Activated CD8-positive, alpha-beta T cell treated with anti-CD3 and anti-CD28 coated beads for 36 hours (primary cell): ENCODE measurements around the gene ZNF701. TPM values are rescaled to one million over a fixed set of nuclear protein-coding genes. Genes with fewer than 3 reads are reported as not detected.
"Not testable (repeated sequence)": the region's sequence is repeated elsewhere in the genome, so short reads cannot be mapped to it uniquely, and the experiment has no call there.

Experiments
- ATAC-seq: fragments of 200-7000 bp; cut with Tn5 transposase; one replicate; pipeline ENCODE4 v1.10.0; 2021; ENCODE audit warnings: mild to moderate bottlenecking, moderate library complexity
- CTCF ChIA-PET: fragments of 350-600 bp; sonication (Branson Sonifier 250); formaldehyde crosslinking; loops from one replicate; lab custom pipeline; 2021; ENCODE audit warnings: antibody characterized with exemption; lab: Charles Lee
- POLR2A ChIA-PET: fragments of 350-600 bp; sonication (Branson Sonifier 250); formaldehyde crosslinking; loops from one replicate; lab custom pipeline; 2021; ENCODE audit warnings: antibody characterized with exemption; lab: Charles Lee
- DNase-seq: peaks from one replicate; pipeline ENCODE4 v3.0.0-alpha.2; 2020
- H3K27ac Mint-ChIP-seq: one replicate; pipeline ENCODE4 v1.8.0; 2021; ENCODE audit warnings: mild to moderate bottlenecking, mixed read lengths
- H3K27me3 Mint-ChIP-seq: one replicate; pipeline ENCODE4 v1.8.0; 2021; ENCODE audit warnings: mixed read lengths
- H3K36me3 Mint-ChIP-seq: one replicate; pipeline ENCODE4 v1.8.0; 2021; ENCODE audit warnings: low read depth, mixed read lengths
- H3K4me1 Mint-ChIP-seq: one replicate; pipeline ENCODE4 v1.8.0; 2021; ENCODE audit warnings: low read depth, mixed read lengths
- H3K4me3 Mint-ChIP-seq: one replicate; pipeline ENCODE4 v1.8.0; 2021; ENCODE audit warnings: mild to moderate bottlenecking, moderate library complexity, mixed read lengths
- H3K9me3 Mint-ChIP-seq: one replicate; pipeline ENCODE4 v1.8.0; 2021; ENCODE audit warnings: mixed read lengths
- CTCF ChIP-seq: fragments of 200-600 bp; IDR thresholded peaks from one replicate; pipeline ENCODE4 v1.8.0; 2022; ENCODE audit warnings: antibody characterized with exemption, mild to moderate bottlenecking
- intact Hi-C: fragments of 100-400 bp; cut with micrococcal nuclease; formaldehyde crosslinking; loops from one replicate; pipeline ENCODE4 v1.10.0; 2022
- total RNA-seq, 2 experiments: library from RNA; stranded (reverse); gene quantifications; one replicate each; pipeline ENCODE4 v1.2.3, GENCODE V29; 2021

The ZNF701 gene
- total RNA-seq, 2 experiments from 2014 or later = 21.1 to 23.0 TPM

DNA sequence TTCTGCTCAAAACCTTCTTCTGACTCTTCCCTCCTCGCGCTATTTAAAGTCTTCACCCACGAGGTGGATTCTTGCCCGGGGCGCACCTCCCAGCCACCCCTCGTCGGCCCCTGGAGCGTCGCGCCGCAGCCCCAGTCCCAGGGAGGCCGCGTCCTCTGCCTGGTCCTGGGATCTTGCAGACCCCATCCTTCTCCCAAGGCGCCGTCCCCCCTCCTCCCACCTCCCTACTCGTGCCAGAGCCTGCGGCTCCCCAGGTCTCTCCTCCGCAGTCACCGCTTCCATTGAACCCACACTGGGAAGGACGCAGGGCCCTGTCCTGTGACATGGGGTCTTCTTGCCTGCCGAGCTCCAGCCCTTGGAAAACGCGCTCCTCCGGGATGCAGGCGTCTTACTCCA, 42.1 kb upstream of the ZNF701 start:
- Mint-ChIP-seq H3K27ac (peak overlapping the region; percentile 97), H3K27me3 (no peaks in the 10 kb centered on the region), H3K9me3 (peaks cover 6% of the 10 kb centered on the region), H3K4me1 (peaks cover 12% of the 10 kb centered on the region), H3K4me3 (peak overlapping the region; percentile 88), H3K36me3 (peaks cover 18% of the 10 kb centered on the region)
- no peak for ATAC-seq
- intact Hi-C loops = no loop called here
- no peak for DNase-seq
- ChIA-PET CTCF (no interaction called here), POLR2A (no interaction called here)
- TF ChIP-seq CTCF = no peak

DNA sequence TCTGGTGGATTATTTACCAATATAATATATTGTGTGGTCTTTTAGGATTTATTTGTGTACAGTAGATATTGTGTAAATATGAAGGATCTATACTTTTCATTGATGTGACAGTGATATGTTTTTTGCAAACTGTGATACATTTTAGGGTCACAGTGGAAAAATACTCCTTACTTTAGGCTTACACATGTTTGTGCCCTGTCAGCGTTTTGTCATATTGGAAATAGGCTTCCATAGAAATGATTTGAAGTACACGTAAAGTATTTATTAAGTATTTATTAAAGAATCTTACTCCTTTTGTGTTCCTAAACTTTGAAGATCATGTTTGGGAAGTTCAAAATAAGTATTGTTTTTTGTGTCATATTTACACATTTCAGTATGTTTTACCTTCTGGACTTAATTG, 37.6 kb upstream of the ZNF701 start:
- ATAC-seq = no peak
- Mint-ChIP-seq H3K4me3 (no peak overlapping the region), H3K4me1 (peaks cover 28% of the 10 kb centered on the region), H3K27ac (no peak overlapping the region), H3K36me3 (peaks cover 42% of the 10 kb centered on the region), H3K9me3 (no peaks in the 10 kb centered on the region), H3K27me3 (no peaks in the 10 kb centered on the region)
- CTCF ChIA-PET = no interaction called here
- POLR2A ChIA-PET = no interaction called here
- intact Hi-C loops = no loop called here
- no peak for DNase-seq
- TF ChIP-seq CTCF = no peak

- no peak for TF ChIP-seq CTCF
- ChIA-PET POLR2A (no interaction called here), CTCF (interaction anchor here (0.5 kb wide), 1 partner anchor 160 kb away, joined by 3 read pairs; no protein-coding TSS in a partner anchor)
- DNase-seq (no peak), ATAC-seq (no peak)
- Mint-ChIP-seq H3K4me1 (peaks cover 26% of the 10 kb centered on the region), H3K27me3 (no peaks in the 10 kb centered on the region), H3K36me3 (peaks cover 40% of the 10 kb centered on the region), H3K9me3 (peaks cover 2% of the 10 kb centered on the region), H3K27ac (no peak overlapping the region), H3K4me3 (no peak overlapping the region)
- intact Hi-C loops = no loop called here
These were observed 36.2 kb upstream of the ZNF701 start for GRCh38 chr19:52533901-52534300.

- CTCF ChIA-PET, H3K9me3 Mint-ChIP-seq, POLR2A ChIA-PET, intact Hi-C loops, H3K27me3 Mint-ChIP-seq: not testable (repeated sequence)
- peak overlapping the region; percentile 94 for H3K27ac Mint-ChIP-seq
- ATAC-seq = peak; percentile 4
- peak; percentile 36 for DNase-seq
- peaks cover 46% of the 10 kb centered on the region for H3K36me3 Mint-ChIP-seq
- H3K4me3 Mint-ChIP-seq = peak overlapping the region; percentile 86
- H3K4me1 Mint-ChIP-seq = peaks cover 25% of the 10 kb centered on the region
These were observed 34.7 kb upstream of the ZNF701 start for GRCh38 chr19:52535385-52535770.

GRCh38 chr19:52535771-52536447, 34.2 kb upstream of the ZNF701 start:
- ATAC-seq = peak; percentile 96
- H3K27ac Mint-ChIP-seq = peak overlapping the region; percentile 94
- peaks cover 50% of the 10 kb centered on the region for H3K36me3 Mint-ChIP-seq
- H3K27me3 Mint-ChIP-seq = no peaks in the 10 kb centered on the region
- H3K9me3 Mint-ChIP-seq = peaks cover 4% of the 10 kb centered on the region
- intact Hi-C loops = no loop called here
- peak overlapping the region; percentile 86 for H3K4me3 Mint-ChIP-seq
- DNase-seq = peak; percentile 97
- POLR2A ChIA-PET = interaction anchor here (0.6 to 0.8 kb wide), 2 partner anchors 16 to 35 kb away, joined by 3 read pairs; no protein-coding TSS in a partner anchor
- peaks cover 27% of the 10 kb centered on the region for H3K4me1 Mint-ChIP-seq
- no peak for TF ChIP-seq CTCF
- CTCF ChIA-PET = no interaction called here
